ENCODE data around the gene NBPF4. TPM values are rescaled to one million over a fixed set of nuclear protein-coding genes. Genes with fewer than 3 reads are reported as not detected.

Gene NBPF4
- total RNA-seq, 1 experiment from 2014 or later = not detected

DNA sequence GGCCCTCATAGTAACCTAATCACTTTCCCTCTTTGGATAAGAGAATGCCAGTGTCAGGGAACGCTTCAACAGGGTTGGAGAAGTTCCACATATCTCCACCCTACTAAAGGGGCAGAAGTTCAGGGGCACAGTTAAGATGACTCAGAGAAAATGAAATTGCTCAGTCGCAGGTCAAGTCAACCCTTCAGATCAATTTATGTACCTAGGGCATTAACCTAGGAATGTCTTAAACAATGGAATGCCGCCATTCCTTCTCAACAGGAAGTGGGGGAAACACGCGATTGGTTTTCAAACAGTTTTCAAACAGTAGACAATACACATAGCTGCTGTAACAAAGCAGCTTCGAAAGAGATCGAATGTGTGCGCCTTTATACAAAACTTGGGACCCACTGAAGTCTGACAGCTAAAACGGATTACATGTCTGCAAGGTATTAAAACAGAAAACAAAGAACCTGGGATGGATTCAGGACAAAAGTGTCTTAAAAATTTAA, 44.6 kb downstream of the NBPF4 start (continued):
- TF ChIP-seq, protein P1, sequence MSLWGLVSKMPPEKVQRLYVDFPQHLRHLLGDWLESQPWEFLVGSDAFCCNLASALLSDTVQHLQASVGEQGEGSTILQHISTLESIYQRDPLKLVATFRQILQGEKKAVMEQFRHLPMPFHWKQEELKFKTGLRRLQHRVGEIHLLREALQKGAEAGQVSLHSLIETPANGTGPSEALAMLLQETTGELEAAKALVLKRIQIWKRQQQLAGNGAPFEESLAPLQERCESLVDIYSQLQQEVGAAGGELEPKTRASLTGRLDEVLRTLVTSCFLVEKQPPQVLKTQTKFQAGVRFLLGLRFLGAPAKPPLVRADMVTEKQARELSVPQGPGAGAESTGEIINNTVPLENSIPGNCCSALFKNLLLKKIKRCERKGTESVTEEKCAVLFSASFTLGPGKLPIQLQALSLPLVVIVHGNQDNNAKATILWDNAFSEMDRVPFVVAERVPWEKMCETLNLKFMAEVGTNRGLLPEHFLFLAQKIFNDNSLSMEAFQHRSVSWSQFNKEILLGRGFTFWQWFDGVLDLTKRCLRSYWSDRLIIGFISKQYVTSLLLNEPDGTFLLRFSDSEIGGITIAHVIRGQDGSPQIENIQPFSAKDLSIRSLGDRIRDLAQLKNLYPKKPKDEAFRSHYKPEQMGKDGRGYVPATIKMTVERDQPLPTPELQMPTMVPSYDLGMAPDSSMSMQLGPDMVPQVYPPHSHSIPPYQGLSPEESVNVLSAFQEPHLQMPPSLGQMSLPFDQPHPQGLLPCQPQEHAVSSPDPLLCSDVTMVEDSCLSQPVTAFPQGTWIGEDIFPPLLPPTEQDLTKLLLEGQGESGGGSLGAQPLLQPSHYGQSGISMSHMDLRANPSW (CRISPR knock-in tag; conservative IDR thresholded peaks at IDR 0.05; ENCODE audit: low read depth) = no peak
- no peak for TF ChIP-seq ZNF232 (CRISPR knock-in tag; IDR thresholded peaks at IDR 0.05)
- TF ChIP-seq FOXJ3 (CRISPR knock-in tag; IDR thresholded peaks at IDR 0.05; ENCODE audit: borderline replicate concordance) = no peak
- TF ChIP-seq, protein P2, sequence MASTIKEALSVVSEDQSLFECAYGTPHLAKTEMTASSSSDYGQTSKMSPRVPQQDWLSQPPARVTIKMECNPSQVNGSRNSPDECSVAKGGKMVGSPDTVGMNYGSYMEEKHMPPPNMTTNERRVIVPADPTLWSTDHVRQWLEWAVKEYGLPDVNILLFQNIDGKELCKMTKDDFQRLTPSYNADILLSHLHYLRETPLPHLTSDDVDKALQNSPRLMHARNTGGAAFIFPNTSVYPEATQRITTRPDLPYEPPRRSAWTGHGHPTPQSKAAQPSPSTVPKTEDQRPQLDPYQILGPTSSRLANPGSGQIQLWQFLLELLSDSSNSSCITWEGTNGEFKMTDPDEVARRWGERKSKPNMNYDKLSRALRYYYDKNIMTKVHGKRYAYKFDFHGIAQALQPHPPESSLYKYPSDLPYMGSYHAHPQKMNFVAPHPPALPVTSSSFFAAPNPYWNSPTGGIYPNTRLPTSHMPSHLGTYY (CRISPR knock-in tag; IDR thresholded peaks at IDR 0.05) = no peak

DNA sequence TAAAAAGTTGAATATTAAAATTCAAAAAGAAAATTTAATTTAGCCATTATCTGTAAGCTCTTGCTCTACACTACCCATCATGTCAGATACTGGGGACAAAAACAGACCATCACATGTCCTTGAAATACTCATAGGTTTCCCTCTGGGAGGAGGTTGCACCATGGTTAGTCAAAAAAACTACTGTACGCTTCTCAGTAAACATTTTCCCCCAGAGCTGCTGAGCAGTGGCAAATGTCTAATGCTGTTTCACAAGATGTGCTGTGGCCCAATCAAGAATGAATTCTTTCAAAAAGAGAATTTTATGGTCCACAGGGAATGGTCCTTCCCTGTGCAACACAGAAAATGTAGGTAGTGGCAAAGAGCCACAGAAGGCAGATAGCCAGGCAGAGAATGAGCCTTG, 49.8 kb downstream of the NBPF4 start:
- peaks cover 44% of the 10 kb centered on the region for H3K36me3 Mint-ChIP-seq
- H3K27me3 Mint-ChIP-seq (ENCODE audit: low read depth) = no peaks in the 10 kb centered on the region; the same call in 1 of the 2 replicates
- TF ChIP-seq, protein P3, sequence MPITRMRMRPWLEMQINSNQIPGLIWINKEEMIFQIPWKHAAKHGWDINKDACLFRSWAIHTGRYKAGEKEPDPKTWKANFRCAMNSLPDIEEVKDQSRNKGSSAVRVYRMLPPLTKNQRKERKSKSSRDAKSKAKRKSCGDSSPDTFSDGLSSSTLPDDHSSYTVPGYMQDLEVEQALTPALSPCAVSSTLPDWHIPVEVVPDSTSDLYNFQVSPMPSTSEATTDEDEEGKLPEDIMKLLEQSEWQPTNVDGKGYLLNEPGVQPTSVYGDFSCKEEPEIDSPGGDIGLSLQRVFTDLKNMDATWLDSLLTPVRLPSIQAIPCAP (CRISPR knock-in tag; IDR thresholded peaks at IDR 0.05) = no peak
- TF ChIP-seq ZNF232 (CRISPR knock-in tag; IDR thresholded peaks at IDR 0.05) (no peak), PRRX2 (CRISPR knock-in tag; IDR thresholded peaks at IDR 0.05) (no peak), IRF2 (CRISPR knock-in tag; IDR thresholded peaks at IDR 0.05; ENCODE audit: borderline replicate concordance, low read depth) (no peak), GRHL2 (CRISPR knock-in tag; IDR thresholded peaks at IDR 0.05; ENCODE audit: insufficient replicate concordance, severe bottlenecking) (no peak), ETV6 (CRISPR knock-in tag; IDR thresholded peaks at IDR 0.05) (no peak), ZNF219 (CRISPR knock-in tag; IDR thresholded peaks at IDR 0.05; ENCODE audit: borderline replicate concordance) (no peak), ZNF263 (CRISPR knock-in tag; IDR thresholded peaks at IDR 0.05; ENCODE audit: low read depth) (no peak), FOXJ3 (CRISPR knock-in tag; IDR thresholded peaks at IDR 0.05; ENCODE audit: borderline replicate concordance) (no peak), FOXK1 (CRISPR knock-in tag; IDR thresholded peaks at IDR 0.05) (no peak), JAZF1 (CRISPR knock-in tag; IDR thresholded peaks at IDR 0.05) (no peak), GABPB1 (CRISPR knock-in tag; IDR thresholded peaks at IDR 0.05) (no peak), TEAD1 (CRISPR knock-in tag; IDR thresholded peaks at IDR 0.05) (no peak), ZNF423 (CRISPR knock-in tag; IDR thresholded peaks at IDR 0.05) (no peak), SMAD3 (CRISPR knock-in tag; IDR thresholded peaks at IDR 0.05; ENCODE audit: borderline replicate concordance) (no peak), MXD4 (CRISPR knock-in tag; IDR thresholded peaks at IDR 0.05; ENCODE audit: borderline replicate concordance) (no peak)
- TF ChIP-seq, protein P4, sequence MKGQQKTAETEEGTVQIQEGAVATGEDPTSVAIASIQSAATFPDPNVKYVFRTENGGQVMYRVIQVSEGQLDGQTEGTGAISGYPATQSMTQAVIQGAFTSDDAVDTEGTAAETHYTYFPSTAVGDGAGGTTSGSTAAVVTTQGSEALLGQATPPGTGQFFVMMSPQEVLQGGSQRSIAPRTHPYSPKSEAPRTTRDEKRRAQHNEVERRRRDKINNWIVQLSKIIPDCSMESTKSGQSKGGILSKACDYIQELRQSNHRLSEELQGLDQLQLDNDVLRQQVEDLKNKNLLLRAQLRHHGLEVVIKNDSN (CRISPR knock-in tag; IDR thresholded peaks at IDR 0.05) = no peak
- TF ChIP-seq, protein P5, sequence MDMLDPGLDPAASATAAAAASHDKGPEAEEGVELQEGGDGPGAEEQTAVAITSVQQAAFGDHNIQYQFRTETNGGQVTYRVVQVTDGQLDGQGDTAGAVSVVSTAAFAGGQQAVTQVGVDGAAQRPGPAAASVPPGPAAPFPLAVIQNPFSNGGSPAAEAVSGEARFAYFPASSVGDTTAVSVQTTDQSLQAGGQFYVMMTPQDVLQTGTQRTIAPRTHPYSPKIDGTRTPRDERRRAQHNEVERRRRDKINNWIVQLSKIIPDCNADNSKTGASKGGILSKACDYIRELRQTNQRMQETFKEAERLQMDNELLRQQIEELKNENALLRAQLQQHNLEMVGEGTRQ (CRISPR knock-in tag; IDR thresholded peaks at IDR 0.05) = no peak
- TF ChIP-seq, protein P6, sequence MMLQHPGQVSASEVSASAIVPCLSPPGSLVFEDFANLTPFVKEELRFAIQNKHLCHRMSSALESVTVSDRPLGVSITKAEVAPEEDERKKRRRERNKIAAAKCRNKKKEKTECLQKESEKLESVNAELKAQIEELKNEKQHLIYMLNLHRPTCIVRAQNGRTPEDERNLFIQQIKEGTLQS (CRISPR knock-in tag; conservative IDR thresholded peaks at IDR 0.05) = no peak
- TF ChIP-seq, protein P2 (CRISPR knock-in tag; IDR thresholded peaks at IDR 0.05) = no peak
- no peak overlapping the region for H3K4me3 Mint-ChIP-seq
- ATAC-seq (no peak), DNase-seq (ENCODE audit: low spot score) (no peak)
- ChIA-PET CTCF (no interaction called here), POLR2A (no interaction called here)
- peaks cover 4% of the 10 kb centered on the region; the same call in 1 of the 2 replicates for H3K9me3 Mint-ChIP-seq
- peak overlapping the region; percentile 20; the same call in 1 of the 2 replicates for H3K27ac Mint-ChIP-seq
- H3K4me1 Mint-ChIP-seq = peaks cover 27% of the 10 kb centered on the region
